ENCODE data around the gene BRD7. TPM values are rescaled to one million over a fixed set of nuclear protein-coding genes. Genes with fewer than 3 reads are reported as not detected.

Gene BRD7
- total and polyA plus RNA-seq, 2 of the 13 experiments (the other 11 are each of a cell fraction or from before 2014, with no cell fraction given), result 82.3 to 149 TPM

GRCh38 chr16:50371936-50372595 is 3.3 kb upstream of the BRD7 start (continued):
- TF ChIP-seq ZNF382 (CRISPR knock-in tag; IDR thresholded peaks at IDR 0.05; ENCODE audit: borderline replicate concordance), result no peak
- TF ChIP-seq ZNF20 (CRISPR knock-in tag; IDR thresholded peaks at IDR 0.05), result no peak
- no peak for TF ChIP-seq POLR2AphosphoS5 (IDR thresholded peaks at IDR 0.05; ENCODE audit: low read depth, low read length)
- TF ChIP-seq NAIF1 (CRISPR knock-in tag; IDR thresholded peaks at IDR 0.05; ENCODE audit: borderline replicate concordance), result no peak
- TF ChIP-seq HNF4A (CRISPR knock-in tag; IDR thresholded peaks at IDR 0.05), result no peak
- TF ChIP-seq EZH2 (conservative IDR thresholded peaks at IDR 0.05; ENCODE audit: low read depth, low read length), result no peak
- no peak for TF ChIP-seq JUN (CRISPR knock-in tag; IDR thresholded peaks at IDR 0.05)
- TF ChIP-seq PBX2 (CRISPR knock-in tag; IDR thresholded peaks at IDR 0.05), result no peak
- TF ChIP-seq ZSCAN9 (CRISPR knock-in tag; IDR thresholded peaks at IDR 0.05; ENCODE audit: borderline replicate concordance), result no peak
- TF ChIP-seq PRMT3 (CRISPR knock-in tag; IDR thresholded peaks at IDR 0.05; ENCODE audit: borderline replicate concordance, low read depth), result no peak
- no peak for TF ChIP-seq ZNF891 (CRISPR knock-in tag; IDR thresholded peaks at IDR 0.05)
- TF ChIP-seq GABPA (IDR thresholded peaks at IDR 0.05; ENCODE audit: low read depth, low read length), result no peak
- TF ChIP-seq GABPA (CRISPR knock-in tag; IDR thresholded peaks at IDR 0.05; ENCODE audit: low read depth), result no peak
- no peak for TF ChIP-seq PHF5A (CRISPR knock-in tag; IDR thresholded peaks at IDR 0.05; ENCODE audit: low read depth, unreplicated experiment)
- no peak for TF ChIP-seq ZHX1 (CRISPR knock-in tag; IDR thresholded peaks at IDR 0.05; ENCODE audit: low read depth)
- TF ChIP-seq MBNL3 (CRISPR knock-in tag; conservative IDR thresholded peaks at IDR 0.05), result no peak
- TF ChIP-seq TSC22D2 (CRISPR knock-in tag; IDR thresholded peaks at IDR 0.05; ENCODE audit: borderline replicate concordance), result no peak
- no peak for TF ChIP-seq NR0B2 (CRISPR knock-in tag; IDR thresholded peaks at IDR 0.05)
- TF ChIP-seq GPN1 (CRISPR knock-in tag; IDR thresholded peaks at IDR 0.05; ENCODE audit: borderline replicate concordance), result no peak
- TF ChIP-seq TEAD3 (CRISPR knock-in tag; optimal IDR thresholded peaks at IDR 0.05; ENCODE audit: borderline replicate concordance), result no peak
- peak; percentile 33; the same call in 1 of the 2 replicates for TF ChIP-seq ZNF580 (CRISPR knock-in tag; IDR thresholded peaks at IDR 0.05; ENCODE audit: borderline replicate concordance, low read depth)
- no peak for TF ChIP-seq THAP7 (CRISPR knock-in tag; IDR thresholded peaks at IDR 0.05)
- no peak for TF ChIP-seq YEATS2 (CRISPR knock-in tag; IDR thresholded peaks at IDR 0.05; ENCODE audit: borderline replicate concordance)
- peak; percentile 21; the same call in 1 of the 2 replicates for TF ChIP-seq SAP130 (CRISPR knock-in tag; IDR thresholded peaks at IDR 0.05; ENCODE audit: low read depth)
- TF ChIP-seq WIZ (CRISPR knock-in tag; IDR thresholded peaks at IDR 0.05), result no peak
- TF ChIP-seq ZNF720 (CRISPR knock-in tag; IDR thresholded peaks at IDR 0.05), result no peak
- no peak for TF ChIP-seq KAT8 (CRISPR knock-in tag; IDR thresholded peaks at IDR 0.05)
- no peak for TF ChIP-seq ZNF451 (CRISPR knock-in tag; IDR thresholded peaks at IDR 0.05)

All from HepG2 (cell line).